Spleen (tissue), 11 donors: ENCODE results near the gene PCCB. TPM values are rescaled to one million over a fixed set of nuclear protein-coding genes. Genes with fewer than 3 reads are reported as not detected.
"Not testable (repeated sequence)": the region's sequence is repeated elsewhere in the genome, so short reads cannot be mapped to it uniquely, and the experiment has no call there.

Source experiments
- DNase-seq: peaks from one replicate; pipeline ENCODE4 v3.0.0-alpha.2; 2020
- H3K27ac ChIP-seq, 8 donors: fragments of 200-600 bp; sonication (generic) in 7 of 8; 1 replicate in 4 of 8; 2 replicates in 4 of 8; pipeline versions ENCODE4 v1.5.0 to v1.8.0; 2016 to 2021; ENCODE audit warnings: inconsistent platforms in 4 of 8, mild to moderate bottlenecking in 4 of 8, moderate library complexity in 1 of 8
- H3K27me3 ChIP-seq, 7 donors: fragments of 200-600 bp; sonication (generic) in 6 of 7; replicated peaks in 1 of 7; 1 replicate in 4 of 7; 2 replicates in 3 of 7; pipeline versions ENCODE4 v1.5.0 to v1.8.0; 2016 to 2021; ENCODE audit warnings: inconsistent platforms in 3 of 7, mild to moderate bottlenecking in 1 of 7
- H3K36me3 ChIP-seq, 6 donors: fragments of 200-600 bp; sonication (generic) in 5 of 6; 1 replicate in 4 of 6; 2 replicates in 2 of 6; pipeline versions ENCODE4 v1.5.0 to v1.8.0; 2016 to 2021; ENCODE audit warnings: inconsistent platforms in 2 of 6
- H3K4me1 ChIP-seq, 6 donors: fragments of 200-600 bp; sonication (generic) in 5 of 6; 1 replicate in 3 of 6; 2 replicates in 3 of 6; pipeline versions ENCODE4 v1.5.0 to v1.8.0; 2016 to 2021; ENCODE audit warnings: inconsistent platforms in 3 of 6
- H3K4me3 ChIP-seq, 8 donors: fragments of 200-600 bp; sonication (generic) in 7 of 8; 1 replicate in 4 of 8; 2 replicates in 4 of 8; pipeline versions ENCODE4 v1.5.0 to v1.8.0; 2016 to 2021; ENCODE audit warnings: inconsistent platforms in 4 of 8, mild to moderate bottlenecking in 4 of 8, moderate library complexity in 2 of 8
- H3K9me3 ChIP-seq, 8 donors: fragments of 200-600 bp; sonication (generic) in 7 of 8; 1 replicate in 4 of 8; 2 replicates in 4 of 8; pipeline versions ENCODE4 v1.5.0 to v1.8.0; 2016 to 2021; ENCODE audit warnings: inconsistent platforms in 4 of 8
- POLR2A ChIP-seq, 3 donors: fragments of 450-650 bp; IDR thresholded peaks; one replicate each; pipeline ENCODE4 v1.5.1; 2017; ENCODE audit warnings: antibody characterized with exemption in 3 of 3, mild to moderate bottlenecking in 1 of 3
- POLR2AphosphoS5 ChIP-seq, 3 donors: sonication (generic); formaldehyde crosslinking; IDR thresholded peaks; one replicate each; pipeline ENCODE4 v1.5.1; 2017; ENCODE audit warnings: antibody characterized with exemption in 3 of 3
- WGBS, 5 donors: extraction: QIAGEN DNeasy Blood & Tissue Kit in 3 of 5; methylation state at CpG; one replicate each; pipeline versions ENCODE4 v1.1.5 to v1.1.7; 2013 to 2018; 5-methylcytosine and 5-hydroxymethylcytosine counted together
- intact Hi-C: fragments of 100-400 bp; cut with DNase I; formaldehyde crosslinking; loops from one replicate; pipeline ENCODE4 v1.15.0; 2023; ENCODE audit warnings: low total_unique reads
- polyA plus RNA-seq, 3 donors: library from polyadenylated mRNA; stranded (reverse); fragments of 200-250 nt; gene quantifications; one replicate each; pipeline ENCODE4 v1.2.1, GENCODE V29; 2013
- total RNA-seq, 7 donors: library from RNA; depleted of rRNA in 3 of 7; stranded (reverse); fragments of >200 nt in 3 of 7; fragmentation: NEBNext Ultra II Directional in 4 of 7; extraction: Animal tissue kit (Norgen Biotek cat#: 25700) in 4 of 7; gene quantifications; one replicate each; pipeline versions ENCODE4 v1.1.0 to v1.2.1, GENCODE V29; 2016 to 2021
- TF ChIP-seq, protein P1 (sequence below), 11 experiments: fragments of 200-600 bp in 7 of 11; fragments of 450-650 bp in 4 of 11; sonication (generic) in 4 of 11; IDR thresholded peaks in 8 of 11; conservative IDR thresholded peaks in 3 of 11; 1 replicate in 7 of 11; 2 replicates in 4 of 11; pipeline versions ENCODE4 v1.4.0 to v1.8.0; 2016 to 2021; ENCODE audit warnings: antibody characterized with exemption in 11 of 11, inconsistent platforms in 4 of 11, mild to moderate bottlenecking in 1 of 11
- donor health status: healthy with polysubstance abuse.
- donor health status: DM: no; HTN: no; CAD: no; lungs with moderate emphysema.
- donor health status: DM: no; HTN: no; CAD: no.
- donor health status: Bipolar disorder and iron deficiency.
- donor health status: healthy.
- donor health status: DM: no; HTN: no; CAD: no.
- donor health status: DM: yes; HTN: yes; CAD: no.

The PCCB gene
- total and polyA plus RNA-seq, 10 donors: 11.9 to 24.7 (median 19.9) TPM

DNA sequence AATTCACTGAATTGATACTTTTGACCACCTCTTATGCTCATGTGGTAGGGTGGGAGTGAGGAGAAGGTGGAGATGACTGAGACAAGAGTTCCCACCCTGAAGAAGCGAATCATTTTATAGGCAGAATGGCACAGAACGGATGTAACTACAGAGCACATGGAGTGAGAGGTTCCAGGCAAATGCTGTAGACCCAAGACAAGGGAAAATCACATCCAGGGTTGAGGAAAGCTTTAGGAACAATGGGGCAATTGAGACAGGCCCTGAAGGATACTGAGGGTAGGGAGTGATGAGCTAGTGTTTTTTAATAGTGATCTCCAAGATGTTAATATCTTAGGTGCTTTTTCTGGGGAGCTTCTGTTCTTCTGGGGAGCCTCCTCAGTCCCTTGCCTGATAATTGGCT, 8.1 kb downstream of the PCCB start:
- DNase-seq: no peak
- no peak overlapping the region for H3K4me3 ChIP-seq
- 94 to 98% (median 96%) methylated on average over 2 of the region's 2 CpGs for WGBS, 5 donors
- H3K27ac ChIP-seq: no peak overlapping the region
- no peaks in the 10 kb centered on the region for H3K27me3 ChIP-seq
- no peak for TF ChIP-seq POLR2AphosphoS5 (IDR thresholded peaks at IDR 0.05)
- TF ChIP-seq, protein P1, sequence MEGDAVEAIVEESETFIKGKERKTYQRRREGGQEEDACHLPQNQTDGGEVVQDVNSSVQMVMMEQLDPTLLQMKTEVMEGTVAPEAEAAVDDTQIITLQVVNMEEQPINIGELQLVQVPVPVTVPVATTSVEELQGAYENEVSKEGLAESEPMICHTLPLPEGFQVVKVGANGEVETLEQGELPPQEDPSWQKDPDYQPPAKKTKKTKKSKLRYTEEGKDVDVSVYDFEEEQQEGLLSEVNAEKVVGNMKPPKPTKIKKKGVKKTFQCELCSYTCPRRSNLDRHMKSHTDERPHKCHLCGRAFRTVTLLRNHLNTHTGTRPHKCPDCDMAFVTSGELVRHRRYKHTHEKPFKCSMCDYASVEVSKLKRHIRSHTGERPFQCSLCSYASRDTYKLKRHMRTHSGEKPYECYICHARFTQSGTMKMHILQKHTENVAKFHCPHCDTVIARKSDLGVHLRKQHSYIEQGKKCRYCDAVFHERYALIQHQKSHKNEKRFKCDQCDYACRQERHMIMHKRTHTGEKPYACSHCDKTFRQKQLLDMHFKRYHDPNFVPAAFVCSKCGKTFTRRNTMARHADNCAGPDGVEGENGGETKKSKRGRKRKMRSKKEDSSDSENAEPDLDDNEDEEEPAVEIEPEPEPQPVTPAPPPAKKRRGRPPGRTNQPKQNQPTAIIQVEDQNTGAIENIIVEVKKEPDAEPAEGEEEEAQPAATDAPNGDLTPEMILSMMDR (IDR thresholded peaks at IDR 0.05 in 8 of 11, conservative IDR thresholded peaks at IDR 0.05 in 3 of 11): no peak
- TF ChIP-seq POLR2A (IDR thresholded peaks at IDR 0.05): no peak
- H3K4me1 ChIP-seq: no peaks in the 10 kb centered on the region
- H3K36me3 ChIP-seq: peaks cover 0 to 80% (median 40%) of the 10 kb centered on the region in 6 donors
- no peaks in the 10 kb centered on the region for H3K9me3 ChIP-seq
- intact Hi-C loops: loop anchor here (10.0 kb wide), 1 partner anchor 497 kb away; the partner anchor contains the start of gene STAG1

DNA sequence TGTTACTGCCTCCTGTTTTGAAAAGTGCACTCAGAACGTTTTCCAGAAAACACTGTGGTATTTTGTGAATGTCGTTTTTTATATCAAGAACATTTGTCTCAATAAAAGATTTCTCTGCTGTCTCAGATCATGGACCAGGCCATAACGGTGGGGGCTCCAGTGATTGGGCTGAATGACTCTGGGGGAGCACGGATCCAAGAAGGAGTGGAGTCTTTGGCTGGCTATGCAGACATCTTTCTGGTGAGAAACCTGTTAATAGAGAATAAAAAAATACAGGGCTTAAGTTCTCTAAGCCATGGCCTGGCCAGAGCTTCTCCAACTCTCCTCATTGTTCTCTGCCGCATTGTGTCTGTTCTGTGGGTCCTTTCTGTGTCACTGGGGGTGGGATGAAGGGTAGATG, 11.7 kb downstream of the PCCB start:
- no peak for DNase-seq
- TF ChIP-seq, protein P1 (IDR thresholded peaks at IDR 0.05 in 8 of 11, conservative IDR thresholded peaks at IDR 0.05 in 3 of 11): no peak
- TF ChIP-seq POLR2A (IDR thresholded peaks at IDR 0.05): no peak
- TF ChIP-seq POLR2AphosphoS5 (IDR thresholded peaks at IDR 0.05): no peak
- intact Hi-C loops: no loop called here
- Histone ChIP-seq H3K4me3 (no peak overlapping the region), H3K36me3 (peaks cover 0 to 99% (median 38%) of the 10 kb centered on the region in 6 donors), H3K27ac (no peak overlapping the region), H3K27me3 (no peaks in the 10 kb centered on the region), H3K9me3 (no peaks in the 10 kb centered on the region), H3K4me1 (no peaks in the 10 kb centered on the region)
- WGBS, 5 donors: 87 to 91% (median 90%) methylated on average over 5 of the region's 5 CpGs

DNA sequence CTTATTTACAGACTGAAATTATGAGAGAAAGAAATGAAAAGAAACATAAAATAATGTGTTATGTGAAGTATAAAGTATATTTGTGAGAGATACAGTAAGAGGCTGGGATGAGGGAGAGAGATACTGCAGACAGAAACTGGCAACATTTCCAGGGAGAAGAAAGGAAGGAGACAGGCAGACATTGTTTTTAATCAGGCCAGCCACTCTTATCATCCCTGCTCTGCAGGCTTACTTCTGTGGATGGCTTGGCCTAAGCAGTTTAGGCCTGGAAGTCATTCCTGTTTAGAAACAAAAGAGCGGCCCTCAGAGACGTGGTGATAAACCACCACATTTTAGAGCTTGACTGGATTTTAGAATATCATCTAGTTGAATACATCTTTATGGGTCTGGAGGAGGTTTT, 12.4 kb downstream of the PCCB start:
- Histone ChIP-seq H3K27me3 (no peaks in the 10 kb centered on the region), H3K4me1 (no peaks in the 10 kb centered on the region), H3K36me3 (peaks cover 0 to 98% (median 34%) of the 10 kb centered on the region in 6 donors), H3K9me3 (no peaks in the 10 kb centered on the region), H3K27ac (no peak overlapping the region), H3K4me3 (no peak overlapping the region)
- TF ChIP-seq, protein P1 (IDR thresholded peaks at IDR 0.05 in 8 of 11, conservative IDR thresholded peaks at IDR 0.05 in 3 of 11): no peak
- no peak for TF ChIP-seq POLR2AphosphoS5 (IDR thresholded peaks at IDR 0.05)
- TF ChIP-seq POLR2A (IDR thresholded peaks at IDR 0.05): no peak
- 94 to 100% (median 96%) methylated on average over 2 of the region's 2 CpGs for WGBS, 5 donors
- intact Hi-C loops: no loop called here
- DNase-seq: no peak

DNA sequence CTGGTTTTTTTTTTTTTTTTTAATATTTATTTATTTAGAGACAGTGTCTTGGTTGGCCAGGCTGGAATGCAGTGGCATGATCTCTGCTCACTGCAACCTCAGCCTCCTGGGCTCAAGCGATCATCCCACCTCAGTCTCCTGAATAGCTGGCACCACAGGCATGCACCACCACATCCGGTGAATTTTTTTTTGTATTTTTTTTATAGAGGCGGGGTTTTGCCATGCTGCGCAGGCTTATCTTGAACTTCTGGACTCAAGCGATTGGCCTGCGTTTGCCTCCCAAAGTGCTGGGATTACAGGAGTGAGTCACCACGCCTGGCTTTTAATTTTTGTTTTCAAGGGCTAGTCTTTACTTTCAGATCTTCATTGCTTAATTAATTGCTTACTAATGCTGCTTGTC, 13.1 kb downstream of the PCCB start:
- no peak for DNase-seq
- H3K9me3 ChIP-seq: no peaks in the 10 kb centered on the region
- TF ChIP-seq POLR2A (IDR thresholded peaks at IDR 0.05) (no peak), POLR2AphosphoS5 (IDR thresholded peaks at IDR 0.05) (no peak)
- TF ChIP-seq, protein P1 (IDR thresholded peaks at IDR 0.05 in 8 of 11, conservative IDR thresholded peaks at IDR 0.05 in 3 of 11): no peak
- no peaks in the 10 kb centered on the region for H3K4me1 ChIP-seq
- intact Hi-C loops: no loop called here
- WGBS, 5 donors: 95 to 99% (median 98%) methylated on average over 7 of the region's 7 CpGs
- H3K4me3 ChIP-seq: no peak overlapping the region
- H3K36me3 ChIP-seq: peaks cover 0 to 92% (median 32%) of the 10 kb centered on the region in 6 donors
- H3K27ac ChIP-seq: no peak overlapping the region
- H3K27me3 ChIP-seq: no peaks in the 10 kb centered on the region

DNA sequence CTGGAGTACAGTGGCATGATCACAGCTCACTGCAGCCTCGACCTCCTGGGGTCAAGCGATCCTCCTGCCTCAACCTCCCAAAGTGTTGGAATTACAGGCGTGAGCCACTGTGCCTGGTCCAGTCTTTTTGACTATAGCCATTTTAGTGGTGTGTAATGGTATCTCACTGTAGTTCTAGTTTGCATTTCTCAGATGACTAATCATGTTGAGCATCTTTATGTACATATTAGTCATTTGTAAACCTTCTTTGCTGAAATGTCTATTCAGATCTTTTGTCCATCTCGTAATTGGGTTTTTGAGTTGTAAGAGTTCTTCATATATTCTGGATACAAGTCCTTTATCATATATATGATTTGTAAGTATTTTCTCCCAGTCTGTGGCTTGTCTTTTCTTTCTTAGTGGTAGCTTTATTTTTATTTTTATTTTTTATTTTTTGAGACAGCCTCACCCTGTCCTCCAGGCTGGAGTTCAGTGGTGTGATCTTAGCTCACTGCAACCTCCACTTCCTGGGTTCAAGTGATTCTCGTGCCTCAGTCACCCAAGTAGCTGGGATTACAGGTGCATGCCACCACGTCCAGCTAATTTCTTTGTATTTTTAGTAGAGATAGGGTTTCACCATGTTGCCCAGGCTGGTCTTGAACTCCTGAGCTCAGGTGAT, 16.5 kb downstream of the PCCB start:
- H3K27me3 ChIP-seq, H3K4me1 ChIP-seq, intact Hi-C loops, H3K27ac ChIP-seq, DNase-seq, H3K9me3 ChIP-seq, H3K4me3 ChIP-seq: not testable (repeated sequence)
- H3K36me3 ChIP-seq: peaks cover 0 to 81% (median 26%) of the 10 kb centered on the region in 6 donors
- WGBS, 5 donors: 85 to 91% (median 87%) methylated on average over 6 of the region's 6 CpGs
